Measurements from ENCODE around the gene OSGIN1.
A peak's percentile ranks its signal among the peaks of the same experiment; 100 is the strongest.

Gene OSGIN1

DNA sequence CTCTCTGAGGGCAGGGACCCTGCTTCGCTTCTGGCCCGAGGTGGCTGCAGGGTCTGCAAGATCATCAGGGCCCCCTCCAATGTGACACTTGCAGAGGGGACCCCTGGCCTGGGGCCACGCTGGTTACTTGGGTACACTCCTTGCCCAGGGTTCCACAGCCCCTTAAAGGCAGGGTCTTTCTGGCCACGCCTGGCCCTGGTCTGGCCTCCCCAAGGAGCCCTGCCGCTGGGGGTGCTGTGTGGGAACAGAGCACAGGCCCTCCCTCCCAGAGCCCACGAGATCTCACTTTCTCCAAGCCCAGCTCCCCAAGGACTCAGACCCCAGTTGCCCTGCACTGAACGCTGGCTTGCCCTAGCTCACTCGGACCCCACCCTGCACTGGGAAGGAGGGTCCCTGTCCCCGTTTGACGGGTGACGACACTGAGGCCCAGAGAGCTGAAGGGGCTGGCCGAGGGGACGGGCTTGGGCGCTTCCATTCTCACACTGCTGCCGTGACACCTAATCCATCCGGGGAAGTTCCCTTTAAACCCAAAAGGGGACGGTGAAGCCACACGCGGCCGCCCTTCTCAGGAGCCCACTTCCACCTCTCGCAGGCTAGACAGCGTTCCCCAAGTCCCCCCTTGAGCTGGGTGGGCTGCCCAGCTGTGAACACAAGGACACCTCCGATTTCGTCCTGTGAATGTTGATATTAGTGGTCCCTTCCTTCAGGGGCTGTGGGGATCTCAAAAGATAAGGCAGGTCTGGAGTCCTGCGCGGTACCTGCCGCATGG lies 26.9 kb upstream of the OSGIN1 start:
- no peak overlapping the region for H3K4me3 ChIP-seq (ENCODE audit: low read depth, low read length)
- TF ChIP-seq, protein P1, sequence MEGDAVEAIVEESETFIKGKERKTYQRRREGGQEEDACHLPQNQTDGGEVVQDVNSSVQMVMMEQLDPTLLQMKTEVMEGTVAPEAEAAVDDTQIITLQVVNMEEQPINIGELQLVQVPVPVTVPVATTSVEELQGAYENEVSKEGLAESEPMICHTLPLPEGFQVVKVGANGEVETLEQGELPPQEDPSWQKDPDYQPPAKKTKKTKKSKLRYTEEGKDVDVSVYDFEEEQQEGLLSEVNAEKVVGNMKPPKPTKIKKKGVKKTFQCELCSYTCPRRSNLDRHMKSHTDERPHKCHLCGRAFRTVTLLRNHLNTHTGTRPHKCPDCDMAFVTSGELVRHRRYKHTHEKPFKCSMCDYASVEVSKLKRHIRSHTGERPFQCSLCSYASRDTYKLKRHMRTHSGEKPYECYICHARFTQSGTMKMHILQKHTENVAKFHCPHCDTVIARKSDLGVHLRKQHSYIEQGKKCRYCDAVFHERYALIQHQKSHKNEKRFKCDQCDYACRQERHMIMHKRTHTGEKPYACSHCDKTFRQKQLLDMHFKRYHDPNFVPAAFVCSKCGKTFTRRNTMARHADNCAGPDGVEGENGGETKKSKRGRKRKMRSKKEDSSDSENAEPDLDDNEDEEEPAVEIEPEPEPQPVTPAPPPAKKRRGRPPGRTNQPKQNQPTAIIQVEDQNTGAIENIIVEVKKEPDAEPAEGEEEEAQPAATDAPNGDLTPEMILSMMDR (IDR thresholded peaks at IDR 0.05; ENCODE audit: low read depth, low read length, missing control alignments) = no peak
- DNase-seq (ENCODE audit: low read depth) = no peak

DNA sequence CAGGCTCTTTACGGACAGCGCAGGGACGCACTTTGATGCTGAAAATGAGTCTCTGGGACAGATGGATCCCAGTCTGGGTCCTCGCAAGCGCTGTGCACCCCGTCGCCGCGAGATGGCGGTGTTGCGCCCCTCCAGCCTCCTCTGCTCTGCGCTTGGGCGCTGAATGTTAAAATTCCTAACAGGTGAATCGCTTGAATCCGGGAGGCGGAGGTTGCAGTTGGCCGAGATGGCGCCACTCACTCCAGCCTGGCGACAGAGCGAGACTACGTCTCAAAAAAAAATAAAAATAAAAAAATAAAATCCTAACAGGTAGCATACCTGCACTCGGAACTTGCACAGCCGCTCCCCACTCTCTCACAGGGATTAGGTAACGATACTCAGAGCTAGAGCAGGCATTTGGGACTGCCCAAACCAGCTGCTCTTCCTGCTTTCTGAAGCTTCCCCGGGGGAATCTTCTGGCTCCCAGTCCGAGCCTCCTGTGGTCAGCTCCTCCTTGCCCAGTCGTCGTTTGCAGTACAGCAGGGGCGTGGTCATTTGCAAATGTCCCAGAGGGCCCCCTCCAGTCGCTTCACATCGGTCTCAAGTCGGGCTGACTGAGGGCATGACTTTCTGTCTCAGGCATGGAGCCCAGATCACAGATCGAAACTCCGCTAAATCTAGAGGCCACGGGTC lies 26.2 kb upstream of the OSGIN1 start:
- H3K4me3 ChIP-seq (ENCODE audit: low read depth, low read length) = no peak overlapping the region

DNA sequence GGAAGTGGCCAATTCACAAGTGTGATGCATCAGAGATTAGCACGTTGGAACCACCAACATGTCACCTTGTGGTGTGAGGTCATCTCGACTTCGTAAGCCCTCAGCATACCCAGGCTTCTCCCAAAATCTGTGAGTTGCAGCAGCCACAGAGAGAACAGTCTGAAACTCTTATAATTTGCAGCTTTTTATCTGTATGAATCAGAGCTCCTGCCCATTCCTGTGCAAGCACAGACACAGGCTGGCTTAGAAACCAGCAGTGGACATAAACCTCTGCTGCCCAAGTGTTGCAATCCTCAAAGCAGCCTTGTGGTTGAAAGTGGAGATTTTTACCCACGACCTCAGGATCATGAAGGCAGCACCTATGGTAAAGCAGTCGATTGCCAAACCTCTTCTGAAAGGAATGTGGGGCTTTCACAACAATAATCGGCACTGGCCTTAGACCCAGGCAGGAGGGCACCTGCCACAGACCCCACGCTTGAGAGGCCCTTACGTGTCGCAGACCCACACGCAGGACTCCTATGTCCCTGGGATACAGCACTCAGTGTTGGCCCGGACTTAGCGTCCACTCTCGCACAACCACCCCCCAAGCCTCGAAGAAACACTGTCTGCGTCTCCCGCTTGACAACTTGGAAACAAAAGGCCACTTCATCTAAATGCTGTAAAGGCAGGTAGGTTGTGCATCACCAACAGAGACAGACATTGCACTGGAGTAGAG lies 24.5 kb upstream of the OSGIN1 start:
- no peak for DNase-seq (ENCODE audit: low read depth)
- TF ChIP-seq, protein P1 (IDR thresholded peaks at IDR 0.05; ENCODE audit: low read depth, low read length, missing control alignments) = no peak

More for the DNA sequence above, 26.2 kb upstream of the OSGIN1 start:
- no peak for DNase-seq (ENCODE audit: low read depth)
- TF ChIP-seq, protein P1 (IDR thresholded peaks at IDR 0.05; ENCODE audit: low read depth, low read length, missing control alignments) = peak; percentile 95

DNA sequence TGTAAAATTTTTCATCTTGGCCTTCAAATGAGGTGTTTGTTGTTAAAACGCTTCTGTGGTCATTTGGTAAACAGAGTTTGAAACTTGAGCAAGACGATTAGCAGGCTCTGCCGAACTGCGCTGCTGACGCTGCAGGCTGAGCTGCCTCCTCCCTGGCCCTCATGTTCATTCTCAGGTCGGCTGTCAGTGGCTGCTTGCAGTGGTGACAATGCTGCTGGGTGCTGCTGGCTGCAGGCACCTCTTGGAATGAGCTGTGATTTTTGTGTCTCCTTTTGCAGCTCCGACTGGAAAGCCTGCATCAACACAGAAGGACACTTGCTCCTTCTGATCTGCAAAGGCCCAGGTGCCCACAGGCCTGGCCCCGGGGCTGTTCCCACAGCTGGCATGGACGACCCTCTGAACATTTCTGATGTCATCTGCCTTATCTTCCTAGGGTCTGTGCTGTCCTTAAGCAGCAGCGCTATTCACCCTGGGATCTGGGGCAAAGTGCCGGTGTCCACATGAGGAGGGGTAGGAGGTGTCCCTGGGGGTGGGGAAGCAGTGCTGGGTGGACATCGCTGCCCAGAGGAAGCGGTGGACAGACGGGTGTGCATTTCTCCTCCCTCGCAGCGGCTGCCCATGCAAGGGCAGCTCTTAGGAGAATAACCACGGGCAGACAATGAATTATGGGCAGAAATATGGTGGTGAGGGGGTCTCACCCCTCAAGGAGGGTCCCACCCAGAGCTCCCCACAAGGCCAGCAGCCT lies 23.1 kb upstream of the OSGIN1 start:
- H3K4me3 ChIP-seq (ENCODE audit: low read depth, low read length) = no peak overlapping the region
- DNase-seq (ENCODE audit: low read depth) = no peak
- TF ChIP-seq, protein P1 (IDR thresholded peaks at IDR 0.05; ENCODE audit: low read depth, low read length, missing control alignments) = no peak

More for the DNA sequence above, 24.5 kb upstream of the OSGIN1 start:
- H3K4me3 ChIP-seq (ENCODE audit: low read depth, low read length) = no peak overlapping the region

DNA sequence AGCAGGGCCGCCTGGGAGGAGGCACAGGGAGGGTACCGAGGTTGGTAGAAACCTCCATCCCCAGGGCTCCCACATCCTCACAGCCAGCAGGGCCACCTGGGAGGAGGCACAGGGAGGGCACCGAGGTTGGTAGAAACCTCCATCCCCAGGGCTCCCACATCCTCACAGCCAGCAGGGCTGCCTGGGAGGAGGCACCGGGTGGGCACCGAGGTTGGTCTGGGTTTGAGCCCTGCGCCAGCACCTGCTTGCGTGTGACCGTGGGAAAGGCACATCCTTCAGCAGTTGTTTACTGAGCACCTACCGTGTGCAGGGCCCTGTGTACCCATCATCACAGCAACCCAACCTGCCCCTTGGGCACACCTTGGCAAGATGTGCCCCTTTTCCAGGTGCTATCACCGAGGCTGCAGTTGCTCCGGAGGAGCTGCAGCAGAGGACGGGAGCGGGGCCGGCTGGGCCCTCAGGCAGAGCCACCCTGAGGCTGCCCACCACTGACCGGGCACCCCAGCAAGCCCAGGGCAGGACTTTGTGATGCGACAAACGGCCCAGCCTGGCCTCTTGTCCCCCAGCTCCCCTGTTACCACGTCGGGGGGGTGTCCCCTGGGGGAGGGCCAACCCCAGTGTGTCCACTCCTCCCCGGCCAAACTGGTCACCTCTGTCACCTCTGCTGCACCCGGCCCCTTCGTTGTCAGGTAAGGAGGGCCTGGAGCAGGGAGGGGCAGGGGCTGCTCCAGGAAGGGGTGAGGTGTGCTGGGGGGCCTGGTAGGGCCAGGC lies 22.1 kb upstream of the OSGIN1 start:
- TF ChIP-seq, protein P1 (IDR thresholded peaks at IDR 0.05; ENCODE audit: low read depth, low read length, missing control alignments) = no peak
- no peak for DNase-seq (ENCODE audit: low read depth)
- no peak overlapping the region for H3K4me3 ChIP-seq (ENCODE audit: low read depth, low read length)

DNA sequence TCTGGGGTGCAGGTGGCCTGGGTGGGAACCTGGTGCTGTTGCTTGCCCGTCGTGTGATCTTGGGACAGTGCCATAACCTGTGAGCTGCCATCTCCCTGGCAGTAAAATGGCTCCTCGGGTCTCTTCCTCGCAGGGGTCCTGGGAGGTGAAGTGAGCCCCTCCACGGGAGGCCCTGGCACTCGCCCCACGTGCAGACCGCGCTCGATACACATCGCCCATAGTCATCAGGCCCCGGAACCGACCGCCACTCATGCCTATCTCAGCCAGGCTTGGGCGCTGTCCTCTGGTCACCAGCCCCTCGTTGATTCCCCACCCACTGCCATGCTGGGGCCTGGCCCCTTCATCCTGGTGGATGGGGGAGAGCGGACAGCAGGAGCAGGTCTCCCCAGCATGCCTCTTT lies 21.5 kb upstream of the OSGIN1 start:
- H3K4me3 ChIP-seq (ENCODE audit: low read depth, low read length) = no peak overlapping the region
- DNase-seq (ENCODE audit: low read depth) = no peak
- TF ChIP-seq, protein P1 (IDR thresholded peaks at IDR 0.05; ENCODE audit: low read depth, low read length, missing control alignments) = no peak

Measured in GM12864 (cell line).